Stimulated activated CD4-positive, alpha-beta T cell treated with anti-CD3 and anti-CD28 coated beads, TNF-alpha, amount 100 ng/mL, for 1 hour (primary cell): ENCODE data around the gene HOXD12.

Source experiments
- DNase-seq, 3 donors: peaks; one replicate each; pipeline ENCODE4 v3.0.0-alpha.2; 2020; ENCODE audit warnings: low read depth in 3 of 3, low spot score in 1 of 3

HOXD12 gene

DNA sequence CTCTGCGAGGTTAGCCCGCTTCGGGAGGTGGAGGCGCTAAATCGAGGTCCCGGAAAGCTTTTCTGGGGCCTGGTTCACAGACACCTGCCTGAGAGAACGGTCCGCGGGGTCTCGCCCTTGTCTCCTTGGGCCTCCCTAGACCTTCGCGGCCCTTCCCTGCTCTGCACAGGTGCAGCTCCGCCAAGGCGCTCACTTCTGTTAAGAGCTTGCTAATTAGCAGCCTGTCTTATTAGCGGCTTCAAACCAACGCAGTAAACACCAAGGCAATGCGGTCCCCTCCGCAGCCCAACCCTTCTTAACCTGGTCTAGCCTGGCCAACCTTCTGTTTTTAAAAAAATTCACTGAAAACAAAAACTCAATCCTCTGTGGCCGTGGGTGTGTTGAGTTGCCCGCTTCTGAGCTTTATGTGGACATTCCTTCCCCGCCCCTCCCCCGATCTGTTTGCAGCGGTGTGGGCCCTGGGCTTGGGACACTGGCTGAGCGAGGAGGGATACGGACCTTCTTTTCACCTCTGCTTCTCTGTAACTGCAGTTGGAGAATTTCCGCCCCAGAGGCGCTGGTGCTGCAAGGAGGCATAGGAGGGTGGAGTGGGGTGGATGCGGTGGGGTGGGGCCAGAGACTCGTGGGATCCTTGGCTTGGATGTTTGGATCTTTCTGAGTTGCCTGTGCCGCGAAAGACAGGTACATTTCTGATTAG, 48.4 kb downstream of the HOXD12 start:
- DNase-seq = no peak

DNA sequence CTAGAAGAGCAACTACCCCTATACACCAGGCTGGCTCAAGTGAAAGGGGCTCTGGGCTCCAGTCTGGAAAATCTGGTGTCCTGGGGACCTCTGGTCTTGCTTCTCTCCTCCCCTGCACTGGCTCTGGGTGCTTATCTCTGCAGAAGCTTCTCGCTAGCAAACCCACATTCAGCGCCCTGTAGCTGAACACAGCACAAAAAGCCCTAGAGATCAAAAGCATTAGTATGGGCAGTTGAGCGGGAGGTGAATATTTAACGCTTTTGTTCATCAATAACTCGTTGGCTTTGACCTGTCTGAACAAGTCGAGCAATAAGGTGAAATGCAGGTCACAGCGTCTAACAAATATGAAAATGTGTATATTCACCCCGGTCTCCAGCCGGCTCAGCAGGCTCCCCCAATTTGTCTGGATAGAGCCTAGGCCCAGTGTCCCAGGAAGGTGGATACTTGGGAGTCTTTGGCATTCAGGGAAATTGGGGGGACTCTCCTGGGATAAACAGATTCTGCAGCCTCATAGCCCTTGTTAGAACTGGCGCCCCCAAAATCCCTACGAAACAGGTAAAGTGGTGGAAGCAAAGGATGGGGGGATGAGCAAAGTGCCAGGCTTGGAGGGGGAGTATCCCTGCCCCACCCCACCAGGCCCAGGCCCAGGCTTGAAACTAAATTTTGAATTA, 49.3 kb downstream of the HOXD12 start:
- DNase-seq = no peak

DNA sequence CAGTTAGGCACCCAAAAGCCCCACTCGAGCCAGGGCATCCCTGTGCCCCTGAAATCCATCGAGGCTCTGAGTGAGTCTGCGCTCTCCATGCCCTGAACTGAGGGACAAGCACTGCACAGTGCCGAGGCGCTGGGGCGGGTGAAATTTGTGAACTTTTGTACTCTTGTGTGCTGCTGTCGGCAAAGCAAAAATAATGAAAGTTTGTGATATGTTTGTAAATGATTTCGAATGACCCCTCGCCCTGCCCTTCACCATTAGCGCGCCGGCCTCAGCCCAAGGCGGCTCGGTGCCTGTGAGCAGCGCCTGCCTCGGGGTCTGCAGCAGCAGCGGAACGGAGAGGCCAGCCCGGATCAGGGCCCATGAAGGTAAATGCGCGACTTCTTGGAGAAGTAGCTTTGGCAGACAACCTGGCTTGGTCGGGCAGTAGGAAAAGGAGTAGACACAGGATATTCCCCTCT, 49.9 kb downstream of the HOXD12 start:
- DNase-seq = no peak

DNA sequence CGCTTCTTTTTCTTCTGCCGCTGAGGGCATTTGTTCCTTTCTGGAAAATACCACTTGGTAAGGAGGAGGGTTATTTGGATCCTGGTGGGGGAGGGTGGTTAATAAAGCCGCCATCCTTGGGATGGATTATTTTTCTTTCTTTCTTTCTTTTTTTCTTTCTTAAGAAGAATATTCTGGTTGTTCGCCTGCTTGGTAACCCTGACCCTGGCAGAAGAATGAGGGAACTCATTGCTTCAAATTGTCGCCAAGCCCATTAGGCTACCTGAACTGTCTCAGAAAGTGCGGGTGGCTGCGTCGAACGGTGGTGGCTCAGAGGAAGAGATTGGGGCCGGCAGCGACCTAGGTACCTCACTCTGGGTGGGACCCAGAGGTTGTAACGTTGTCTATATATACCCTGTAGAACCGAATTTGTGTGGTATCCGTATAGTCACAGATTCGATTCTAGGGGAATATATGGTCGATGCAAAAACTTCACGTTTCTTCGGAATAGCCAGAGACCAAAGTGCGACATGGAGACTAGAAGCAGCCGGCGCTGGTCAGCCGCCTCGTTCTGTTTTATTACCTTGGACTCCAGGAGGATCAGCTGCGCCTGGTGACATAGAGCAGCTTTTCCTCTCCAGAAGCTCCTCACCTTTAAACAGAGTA, 50.5 kb downstream of the HOXD12 start:
- DNase-seq = no peak

DNA sequence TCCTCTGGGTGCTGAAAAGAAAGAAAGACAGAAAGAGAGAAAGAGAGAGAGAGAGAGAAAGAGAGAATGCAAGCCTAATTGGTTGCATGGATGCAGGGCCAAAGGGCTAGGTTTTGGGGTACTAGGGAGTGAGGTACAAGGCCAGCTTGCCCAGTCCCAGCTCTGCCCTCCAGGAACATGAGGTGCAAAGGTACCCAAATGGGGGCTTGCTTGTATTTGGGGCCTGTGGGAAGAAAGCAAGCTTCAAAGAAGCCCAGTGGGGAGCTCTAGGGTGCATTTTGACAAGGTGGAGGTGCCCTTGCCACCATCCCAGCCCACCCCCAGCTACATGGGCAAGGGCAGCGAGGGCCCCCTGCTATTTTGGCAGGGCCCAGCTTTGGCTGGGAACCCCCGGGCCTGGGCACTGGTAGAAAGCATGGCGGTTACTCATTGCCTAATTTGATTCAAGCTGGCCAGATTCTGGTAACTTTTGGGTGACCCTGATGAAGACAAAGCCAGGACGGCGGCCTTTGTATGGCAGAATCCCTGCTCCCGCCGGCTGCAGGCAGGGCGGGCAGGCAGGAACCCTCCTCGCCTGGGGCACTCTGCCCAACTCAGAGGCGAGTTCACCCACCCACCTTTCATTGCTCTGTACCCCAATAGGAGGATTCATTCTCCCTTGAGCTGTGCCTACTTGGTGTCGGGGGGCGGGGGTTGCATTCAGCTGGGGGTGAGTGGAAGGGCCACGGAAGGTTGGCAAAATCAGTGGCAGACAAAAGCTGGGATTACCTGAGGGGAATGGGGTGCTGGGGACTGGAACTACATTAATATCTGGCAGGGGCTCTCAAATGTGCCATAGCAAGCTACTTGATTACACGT, 51.2 kb downstream of the HOXD12 start:
- DNase-seq = no peak

DNA sequence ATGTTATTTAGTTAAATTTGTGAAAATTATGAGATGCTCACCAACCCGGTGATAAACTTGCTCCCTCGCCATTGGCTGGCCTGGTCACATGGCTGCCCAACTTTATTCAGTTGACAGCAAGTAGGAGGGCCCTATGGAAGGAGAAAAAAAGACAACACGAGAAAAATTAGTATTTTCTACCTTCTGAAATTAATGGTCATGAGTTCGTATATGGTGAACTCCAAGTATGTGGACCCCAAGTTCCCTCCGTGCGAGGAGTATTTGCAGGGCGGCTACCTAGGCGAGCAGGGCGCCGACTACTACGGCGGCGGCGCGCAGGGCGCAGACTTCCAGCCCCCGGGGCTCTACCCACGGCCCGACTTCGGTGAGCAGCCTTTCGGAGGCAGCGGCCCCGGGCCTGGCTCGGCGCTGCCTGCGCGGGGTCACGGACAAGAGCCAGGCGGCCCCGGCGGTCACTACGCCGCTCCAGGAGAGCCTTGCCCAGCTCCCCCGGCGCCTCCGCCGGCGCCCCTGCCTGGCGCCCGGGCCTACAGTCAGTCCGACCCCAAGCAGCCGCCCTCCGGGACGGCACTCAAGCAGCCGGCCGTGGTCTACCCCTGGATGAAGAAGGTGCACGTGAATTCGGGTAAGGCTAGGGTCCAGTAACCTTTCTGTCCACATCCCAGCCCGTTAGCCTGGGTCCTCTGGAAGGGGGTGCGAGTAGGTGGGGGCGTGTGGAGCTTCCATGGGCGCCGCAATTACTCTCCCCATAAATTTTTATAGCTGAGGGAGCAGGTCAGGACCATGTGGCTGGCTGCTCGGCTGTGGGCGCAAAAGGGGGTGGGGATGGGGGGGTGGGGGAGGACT, 52.1 kb downstream of the HOXD12 start, which contains the start of gene HOXD4:
HOXD4 (plus strand) TSS at position 109 of the 846 bp plus-strand sequence; CDS start at position 193, 84 bp downstream.
- DNase-seq = no peak
